SK-N-SH (cell line): ENCODE measurements around the gene PPP1R3F. TPM values are rescaled to one million over a fixed set of nuclear protein-coding genes. Genes with fewer than 3 reads are reported as not detected.

Experiments
- CTCF ChIA-PET: fragments of 300-600, 350-600 bp; formaldehyde crosslinking; extraction: SDS; loops from one replicate; lab custom pipeline; 2021; lab: Yijun Ruan, JAX
- POLR2A ChIA-PET: fragments of 350-600 bp; sonication (Branson Sonifier 250); formaldehyde crosslinking; extraction: SDS; loops from one replicate; lab custom pipeline; 2020; ENCODE audit warnings: antibody characterized with exemption, inconsistent platforms; lab: Yijun Ruan, JAX
- DNase-seq: peaks from one replicate; pipeline ENCODE4 v3.0.0; 2012
- H2AFZ ChIP-seq: fragments of 200-600 bp; sonication (generic); 2 replicates; pipeline ENCODE4 v1.8.1; 2016; ENCODE audit warnings: antibody characterized with exemption, mild to moderate bottlenecking, low read depth
- H3F3A ChIP-seq: fragments of 200-600 bp; sonication (generic); replicated peaks from 2 replicates; pipeline ENCODE3; 2016; ENCODE audit warnings: antibody characterized with exemption, mild to moderate bottlenecking; ENCODE audit not compliant: insufficient read depth
- H3K27ac ChIP-seq, 2 experiments: fragments of 200-500 bp in 1 of 2; fragments of 200-600 bp in 1 of 2; sonication (Bioruptor generic) in 1 of 2; sonication (generic), shearing (Covaris generic) in 1 of 2; 2 replicates each; pipeline versions ENCODE4 v1.5.1 to v1.6.1; 2014 to 2016; ENCODE audit warnings: low read depth in 2 of 2, inconsistent platforms in 1 of 2, low read length in 1 of 2, mild to moderate bottlenecking in 1 of 2, mixed read lengths in 1 of 2
- H3K27me3 ChIP-seq: fragments of 200-600 bp; sonication (generic), shearing (Covaris generic); 2 replicates; pipeline ENCODE4 v1.6.1; 2016; ENCODE audit warnings: mixed run types; ENCODE audit not compliant: insufficient read depth
- H3K36me3 ChIP-seq, 2 experiments: fragments of 200-500 bp in 1 of 2; fragments of 200-600 bp in 1 of 2; sonication (Bioruptor generic) in 1 of 2; sonication (generic) in 1 of 2; replicated peaks in 1 of 2; 2 replicates each; pipeline versions ENCODE3 to v1.5.1; 2014 to 2016; ENCODE audit warnings: low read length in 1 of 2, mild to moderate bottlenecking in 1 of 2; ENCODE audit not compliant: insufficient read depth in 2 of 2, control insufficient read depth in 1 of 2
- H3K4me1 ChIP-seq, 2 experiments: fragments of 200-500 bp in 1 of 2; fragments of 200-600 bp in 1 of 2; sonication (Bioruptor generic) in 1 of 2; sonication (generic), shearing (Covaris generic) in 1 of 2; 2 replicates each; pipeline versions ENCODE4 v1.5.1 to v1.6.1; 2014 to 2016; ENCODE audit warnings: low read depth in 1 of 2, low read length in 1 of 2, mixed run types in 1 of 2; ENCODE audit not compliant: insufficient read depth in 2 of 2, control insufficient read depth in 1 of 2
- H3K4me2 ChIP-seq: fragments of 200-600 bp; sonication (generic), shearing (Covaris generic); 2 replicates; pipeline ENCODE4 v1.6.1; 2017; ENCODE audit warnings: mixed run types
- H3K4me3 ChIP-seq, 2 experiments: fragments of 200-500 bp in 1 of 2; fragments of 200-600 bp in 1 of 2; sonication (Bioruptor generic) in 1 of 2; sonication (generic), shearing (Covaris generic) in 1 of 2; 2 replicates each; pipeline versions ENCODE4 v1.5.1 to v1.8.1; 2014 to 2016; ENCODE audit warnings: low read depth in 2 of 2, inconsistent platforms in 1 of 2, low read length in 1 of 2, mild to moderate bottlenecking in 1 of 2, mixed read lengths in 1 of 2, moderate library complexity in 1 of 2
- H3K79me2 ChIP-seq: fragments of 200-600 bp; sonication (generic); 2 replicates; pipeline ENCODE4 v1.8.1; 2017; ENCODE audit warnings: mild to moderate bottlenecking; ENCODE audit not compliant: insufficient read depth
- H3K9ac ChIP-seq: fragments of 200-600 bp; sonication (generic); 2 replicates; pipeline ENCODE4 v1.6.1; 2017; ENCODE audit warnings: mixed run types
- H3K9me2 ChIP-seq: fragments of 200-600 bp; sonication (generic); 2 replicates; pipeline ENCODE4 v1.6.1; 2017; ENCODE audit warnings: mixed run types
- H3K9me3 ChIP-seq: fragments of 200-600 bp; sonication (generic); 2 replicates; pipeline ENCODE4 v1.6.1; 2017; ENCODE audit warnings: mixed run types, mild to moderate bottlenecking, moderate library complexity
- H4K20me1 ChIP-seq: fragments of 200-600 bp; sonication (generic); 2 replicates; pipeline ENCODE4 v1.6.1; 2017; ENCODE audit warnings: mild to moderate bottlenecking, mixed run types; ENCODE audit not compliant: insufficient read depth
- EZH2phosphoT487 ChIP-seq: fragments of 200-600 bp; sonication (generic); IDR thresholded peaks from 2 replicates; pipeline ENCODE4 v1.6.1; 2017; ENCODE audit warnings: low read depth, mixed run types, mild to moderate bottlenecking, antibody characterized with exemption, moderate library complexity, borderline replicate concordance
- GABPA ChIP-seq: IDR thresholded peaks from 2 replicates; pipeline ENCODE4 v1.4.0; 2012; ENCODE audit warnings: low read depth, mild to moderate bottlenecking
- GATA2 ChIP-seq: sonication (generic); formaldehyde crosslinking; IDR thresholded peaks from 2 replicates; pipeline ENCODE4 v1.5.0; 2020; ENCODE audit warnings: mild to moderate bottlenecking, missing genetic modification reagents
- MAX ChIP-seq: IDR thresholded peaks from 2 replicates; pipeline ENCODE4 v1.4.0; 2012; ENCODE audit warnings: low read depth
- MXI1 ChIP-seq: IDR thresholded peaks from 2 replicates; pipeline ENCODE4 v1.6.1; 2012; ENCODE audit warnings: mild to moderate bottlenecking, low read depth, low read length, improper control_type of control experiment
- NFIC ChIP-seq: IDR thresholded peaks from 2 replicates; pipeline ENCODE4 v1.4.0; 2012; ENCODE audit warnings: borderline replicate concordance
- NRF1 ChIP-seq: IDR thresholded peaks from 2 replicates; pipeline ENCODE4 v1.6.1; 2012; ENCODE audit warnings: low read depth, mild to moderate bottlenecking, low read length
- RCOR1 ChIP-seq: fragments of 150-350 bp; IDR thresholded peaks from 2 replicates; pipeline ENCODE4 v1.6.1; 2017; ENCODE audit warnings: antibody characterized with exemption, low read length
- SMC3 ChIP-seq: IDR thresholded peaks from 2 replicates; pipeline ENCODE4 v1.6.1; 2012; ENCODE audit warnings: low read depth, low read length, improper control_type of control experiment
- TAF1 ChIP-seq: IDR thresholded peaks from 2 replicates; pipeline ENCODE4 v1.6.1; 2012; ENCODE audit warnings: low read depth, mild to moderate bottlenecking, low read length, moderate library complexity, borderline replicate concordance
- TCF12 ChIP-seq: IDR thresholded peaks from 2 replicates; pipeline ENCODE4 v1.4.0; 2012
- TEAD4 ChIP-seq: IDR thresholded peaks from 2 replicates; pipeline ENCODE4 v1.4.0; 2012; ENCODE audit warnings: mild to moderate bottlenecking, borderline replicate concordance; ENCODE audit not compliant: insufficient read depth
- WGBS: methylation state at CpG from one replicate; pipeline ENCODE4 v1.1.6; 2017; ENCODE audit warnings: low lambda C conversion rate; 5-methylcytosine and 5-hydroxymethylcytosine counted together
- polyA plus RNA-seq, 3 experiments: library from polyadenylated mRNA; depleted of rRNA; stranded (reverse); fragments of >200 nt; gene quantifications; 2 replicates each; pipeline ENCODE4 v1.2.3, GENCODE V29; 2012
- TF ChIP-seq, protein P1 (sequence below): IDR thresholded peaks from 2 replicates; pipeline ENCODE4 v1.4.0; 2012; ENCODE audit warnings: low read depth, borderline replicate concordance
- TF ChIP-seq, protein P2 (sequence below): fragments of 200-600 bp; sonication (generic); IDR thresholded peaks from 2 replicates; pipeline ENCODE4 v1.6.1; 2017; ENCODE audit warnings: antibody characterized with exemption, mild to moderate bottlenecking, moderate library complexity

PPP1R3F gene
- polyA plus RNA-seq, 1 of the 3 experiments (the other 2 are of a cell fraction): 6.2 TPM

GRCh38 chrX:49271341-49271740 lies 1.7 kb downstream of the PPP1R3F start (continued):
- TF ChIP-seq, protein P1, sequence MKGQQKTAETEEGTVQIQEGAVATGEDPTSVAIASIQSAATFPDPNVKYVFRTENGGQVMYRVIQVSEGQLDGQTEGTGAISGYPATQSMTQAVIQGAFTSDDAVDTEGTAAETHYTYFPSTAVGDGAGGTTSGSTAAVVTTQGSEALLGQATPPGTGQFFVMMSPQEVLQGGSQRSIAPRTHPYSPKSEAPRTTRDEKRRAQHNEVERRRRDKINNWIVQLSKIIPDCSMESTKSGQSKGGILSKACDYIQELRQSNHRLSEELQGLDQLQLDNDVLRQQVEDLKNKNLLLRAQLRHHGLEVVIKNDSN: no peak
- no peak for TF ChIP-seq TCF12
- TF ChIP-seq NFIC: no peak
- no peak for TF ChIP-seq MAX

GRCh38 chrX:49272421-49272820 lies 2.8 kb downstream of the PPP1R3F start:
- H3K27me3 ChIP-seq: peaks cover 4% of the 10 kb centered on the region; the same call in 1 of the 2 replicates
- no peak overlapping the region for H2AFZ ChIP-seq
- no peak for DNase-seq
- 44% methylated on average over 6 of the region's 6 CpGs for WGBS
- H3K9ac ChIP-seq: no peak overlapping the region
- TF ChIP-seq EZH2phosphoT487 (no peak), TCF12 (no peak)
- peaks cover 24% of the 10 kb centered on the region; the same call in 1 of the 2 replicates for H3K79me2 ChIP-seq
- H3K4me2 ChIP-seq: 0 out of 2 replicates have a peak overlapping the region, but pooled peaks have one; percentile 11
- no peaks in the 10 kb centered on the region for H3F3A ChIP-seq
- no peaks in the 10 kb centered on the region for H3K9me3 ChIP-seq
- POLR2A ChIA-PET: interaction anchor here (0.6 to 0.7 kb wide), 2 partner anchors 8 to 644 kb away, joined by 3 read pairs; partner anchors contain the start of gene FOXP3
- no peaks in the 10 kb centered on the region for H3K9me2 ChIP-seq
- H3K36me3 ChIP-seq: no peaks in the 10 kb centered on the region
- H3K4me3 ChIP-seq: no peak overlapping the region
- H3K27ac ChIP-seq: no peak overlapping the region
- H3K4me1 ChIP-seq: peaks cover 0 to 23% of the 10 kb centered on the region in 2 experiments; a peak in 1 of 4 replicates
- H4K20me1 ChIP-seq: peaks cover 15% of the 10 kb centered on the region; the same call in 1 of the 2 replicates
- CTCF ChIA-PET: no interaction called here

DNA sequence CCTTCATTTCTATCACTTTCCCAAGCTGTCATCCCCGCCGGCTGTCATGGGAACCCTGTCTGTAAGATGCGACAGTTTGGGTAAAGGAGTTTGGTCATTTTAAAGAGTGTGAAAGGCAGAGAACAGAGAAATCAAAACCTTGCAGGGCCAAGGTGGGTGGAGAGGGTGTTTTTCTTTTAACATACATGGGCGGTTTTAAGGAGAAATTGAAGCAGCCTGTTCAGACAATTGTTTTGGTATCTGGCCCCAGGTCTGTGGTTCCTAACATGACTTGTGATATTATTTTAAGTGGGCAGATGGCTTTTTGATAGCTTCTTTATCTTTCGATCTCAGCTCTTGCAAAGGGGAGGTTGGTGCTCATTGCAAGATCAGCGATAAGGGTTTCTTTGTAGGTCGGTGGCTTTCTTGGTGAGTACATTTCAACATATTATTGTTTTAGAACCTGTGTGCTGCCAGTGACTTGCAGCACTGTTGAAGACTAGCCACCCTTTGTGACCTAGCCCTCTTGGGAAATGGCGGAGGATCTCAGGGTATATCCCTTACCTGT lies 3.7 kb downstream of the PPP1R3F start:
- H3F3A ChIP-seq: no peaks in the 10 kb centered on the region
- no peak overlapping the region for H3K9ac ChIP-seq
- H3K4me3 ChIP-seq: no peak overlapping the region
- peaks cover 24% of the 10 kb centered on the region; the same call in 1 of the 2 replicates for H3K79me2 ChIP-seq
- H4K20me1 ChIP-seq: peaks cover 15% of the 10 kb centered on the region; the same call in 1 of the 2 replicates
- peaks cover 0 to 20% of the 10 kb centered on the region in 2 experiments; a peak in 1 of 4 replicates for H3K4me1 ChIP-seq
- no peak overlapping the region for H2AFZ ChIP-seq
- CTCF ChIA-PET: no interaction called here
- H3K36me3 ChIP-seq: no peaks in the 10 kb centered on the region
- DNase-seq: no peak
- H3K27ac ChIP-seq: no peak overlapping the region
- WGBS: 49% methylated on average over 8 of the region's 8 CpGs
- H3K9me3 ChIP-seq: no peaks in the 10 kb centered on the region
- no peak overlapping the region for H3K4me2 ChIP-seq
- H3K9me2 ChIP-seq: no peaks in the 10 kb centered on the region
- no peak for TF ChIP-seq SMC3
- TF ChIP-seq NRF1: no peak
- TF ChIP-seq, protein P2, sequence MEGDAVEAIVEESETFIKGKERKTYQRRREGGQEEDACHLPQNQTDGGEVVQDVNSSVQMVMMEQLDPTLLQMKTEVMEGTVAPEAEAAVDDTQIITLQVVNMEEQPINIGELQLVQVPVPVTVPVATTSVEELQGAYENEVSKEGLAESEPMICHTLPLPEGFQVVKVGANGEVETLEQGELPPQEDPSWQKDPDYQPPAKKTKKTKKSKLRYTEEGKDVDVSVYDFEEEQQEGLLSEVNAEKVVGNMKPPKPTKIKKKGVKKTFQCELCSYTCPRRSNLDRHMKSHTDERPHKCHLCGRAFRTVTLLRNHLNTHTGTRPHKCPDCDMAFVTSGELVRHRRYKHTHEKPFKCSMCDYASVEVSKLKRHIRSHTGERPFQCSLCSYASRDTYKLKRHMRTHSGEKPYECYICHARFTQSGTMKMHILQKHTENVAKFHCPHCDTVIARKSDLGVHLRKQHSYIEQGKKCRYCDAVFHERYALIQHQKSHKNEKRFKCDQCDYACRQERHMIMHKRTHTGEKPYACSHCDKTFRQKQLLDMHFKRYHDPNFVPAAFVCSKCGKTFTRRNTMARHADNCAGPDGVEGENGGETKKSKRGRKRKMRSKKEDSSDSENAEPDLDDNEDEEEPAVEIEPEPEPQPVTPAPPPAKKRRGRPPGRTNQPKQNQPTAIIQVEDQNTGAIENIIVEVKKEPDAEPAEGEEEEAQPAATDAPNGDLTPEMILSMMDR: no peak
- TF ChIP-seq RCOR1: no peak
- no peak for TF ChIP-seq GABPA
- TF ChIP-seq GATA2 (CRISPR knock-in tag): no peak
- TF ChIP-seq TAF1: no peak
- no peak for TF ChIP-seq MXI1
- no peak for TF ChIP-seq TEAD4
- H3K27me3 ChIP-seq: peaks cover 4% of the 10 kb centered on the region; the same call in 1 of the 2 replicates
- POLR2A ChIA-PET: interaction anchor here (0.7 kb wide), 1 partner anchor 9 kb away, joined by 3 read pairs; the partner anchor contains the start of gene FOXP3
